CD4-positive, alpha-beta T cell treated with Interleukin-15 for 4 hours (primary cell): Measurements from ENCODE around the gene ERO1A.

Source experiments
- DNase-seq: peaks from one replicate; pipeline ENCODE4 v3.0.0-alpha.2; 2020; ENCODE audit warnings: low spot score

ERO1A gene

DNA sequence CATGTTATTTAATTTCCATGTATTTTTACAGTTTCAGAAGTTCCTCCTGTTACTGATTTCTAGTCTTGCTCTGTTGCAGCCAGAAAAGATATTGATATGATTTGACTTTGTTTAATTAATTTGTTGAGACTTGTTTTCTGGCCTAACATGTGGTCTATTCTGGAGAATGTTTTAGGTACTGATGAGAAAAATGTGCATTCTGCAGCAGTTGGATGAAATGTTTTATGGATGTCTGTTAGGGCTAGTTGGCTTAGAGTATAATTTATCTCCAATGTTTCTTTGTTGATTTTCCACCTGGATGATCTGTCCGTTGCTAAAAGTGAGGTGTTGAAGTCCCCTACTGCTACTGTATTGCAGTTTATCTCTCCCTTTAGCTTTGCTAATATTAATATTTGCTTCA, 88.3 kb downstream of the ERO1A start:
- DNase-seq = no peak

DNA sequence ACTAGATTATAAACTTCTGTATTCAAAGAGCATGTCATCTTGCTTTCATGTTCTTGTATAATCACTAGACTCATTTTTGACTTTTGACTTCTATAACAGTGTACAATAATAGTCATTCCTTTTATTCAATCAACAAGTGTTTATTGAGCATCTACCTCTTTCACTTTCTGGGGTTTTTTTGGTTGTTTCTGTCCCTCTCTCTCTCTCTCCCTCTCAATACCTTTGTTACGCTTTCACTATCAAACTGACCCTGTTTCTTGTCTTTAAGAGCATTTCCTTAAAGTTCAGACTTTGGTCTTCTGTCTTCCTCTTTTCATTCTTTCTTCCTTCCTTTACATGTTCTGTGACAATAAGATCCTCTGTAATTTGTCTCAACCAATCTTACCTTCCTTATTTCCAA, 93.2 kb downstream of the ERO1A start:
- no peak for DNase-seq

DNA sequence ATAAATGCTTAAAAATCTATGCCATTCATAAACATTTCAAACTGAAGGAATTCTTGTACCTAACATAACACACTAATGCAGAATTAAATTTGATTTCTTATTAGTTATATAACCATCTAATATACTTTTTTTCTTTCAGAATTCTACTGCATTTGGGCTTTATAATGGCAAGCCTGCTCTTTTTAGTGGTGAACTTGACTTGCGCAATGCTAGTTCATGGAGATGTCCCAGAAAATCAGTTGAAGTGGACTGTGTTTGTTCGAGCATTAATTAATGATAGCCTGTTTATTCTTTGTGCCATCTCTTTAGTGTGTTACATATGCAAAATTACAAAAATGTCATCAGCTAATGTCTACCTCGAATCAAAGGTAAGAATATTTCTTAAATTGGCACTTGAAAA, 95.4 kb downstream of the ERO1A start:
- no peak for DNase-seq

DNA sequence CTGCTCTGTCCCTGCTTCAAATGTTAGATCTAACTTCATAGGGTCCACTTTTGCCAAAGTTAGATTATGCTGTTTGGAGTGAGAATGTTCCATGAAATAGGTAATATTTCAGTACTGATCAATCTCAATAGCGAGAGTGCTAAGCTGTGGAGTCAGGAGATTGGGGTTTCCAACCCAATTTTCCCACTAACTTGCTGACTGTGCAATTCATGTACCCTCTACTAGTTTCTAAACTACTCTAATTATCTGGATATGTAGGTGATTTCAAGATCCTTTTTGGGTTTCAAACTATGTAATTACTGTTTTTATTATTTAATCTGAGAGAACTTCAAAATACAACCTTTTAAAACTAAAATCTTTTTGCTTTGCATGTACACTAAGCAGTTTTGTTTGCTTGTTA, 96.8 kb downstream of the ERO1A start:
- DNase-seq = no peak

DNA sequence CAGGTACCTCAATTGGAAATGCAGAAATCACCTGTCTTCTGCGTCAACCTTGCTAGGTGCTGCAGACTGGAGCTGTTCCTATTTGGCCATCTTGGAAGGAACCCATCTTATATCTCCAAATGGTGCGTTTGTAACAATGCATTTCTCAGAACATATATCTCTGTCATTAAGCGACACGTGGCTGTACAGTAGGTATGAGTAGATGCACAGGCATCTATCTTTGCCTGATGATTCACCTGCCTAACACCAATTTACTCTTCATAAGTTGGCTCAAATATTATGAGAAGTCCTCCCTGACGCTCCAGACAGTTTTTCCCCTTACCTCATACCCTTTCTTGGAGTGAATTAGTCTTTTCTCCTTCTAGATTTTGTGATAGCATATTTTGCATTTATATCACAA, 98.5 kb downstream of the ERO1A start:
- no peak for DNase-seq

DNA sequence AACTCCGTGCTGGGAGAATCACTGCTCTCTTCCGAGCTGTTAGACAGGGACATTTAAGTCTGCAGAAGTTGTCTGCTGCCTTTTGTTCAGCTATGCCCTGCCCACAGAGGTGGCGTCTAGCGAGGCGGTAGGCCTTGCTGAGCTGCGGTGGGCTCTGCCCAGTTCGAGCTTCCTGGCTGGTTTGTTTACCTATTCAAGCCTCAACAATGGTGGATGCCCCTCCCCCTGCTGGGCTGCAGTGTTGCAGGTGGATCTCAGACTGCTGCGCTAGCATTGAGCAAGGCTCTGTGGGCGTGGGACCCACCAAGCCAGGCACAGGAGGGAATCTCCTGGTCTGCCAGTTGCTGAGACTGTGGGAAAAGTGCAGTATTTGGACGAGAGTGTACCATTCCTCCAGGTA, 99.0 kb downstream of the ERO1A start:
- no peak for DNase-seq

DNA sequence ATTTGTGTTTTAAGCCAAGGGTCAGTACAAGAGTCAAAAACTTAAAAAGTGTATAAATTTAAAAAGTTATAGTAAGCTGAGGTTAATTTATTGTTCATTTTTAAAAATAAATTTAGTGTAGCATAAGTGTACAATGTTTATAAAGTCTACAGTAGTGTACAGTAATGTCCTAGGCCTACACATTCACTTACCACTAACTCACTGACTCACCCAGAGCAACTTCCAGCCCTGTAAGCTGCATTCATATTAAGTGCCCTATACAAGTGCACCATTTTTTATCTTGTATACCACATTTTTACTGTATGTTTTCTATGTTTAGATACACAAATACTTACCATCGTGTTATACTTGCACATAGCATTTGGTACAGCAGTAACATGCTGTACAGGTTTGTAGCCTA, 105.0 kb downstream of the ERO1A start:
- DNase-seq = no peak
